IMR-90 (cell line): ENCODE results near the gene PNKD. TPM values are rescaled to one million over a fixed set of nuclear protein-coding genes. Genes with fewer than 3 reads are reported as not detected.

Experiments used
- ATAC-seq: fragments of 200-7000 bp; cut with Tn5 transposase; 2 replicates; pipeline ENCODE4 v1.9.1; 2020; ENCODE audit warnings: low read depth, mild to moderate bottlenecking, moderate library complexity
- BruUV-seq: library from RNA; stranded (reverse); fragments of 400-500 nt; replicated peaks from 2 replicates; lab custom pipeline; 2021; lab: Mats Ljungman, UMichigan
- CTCF ChIA-PET: fragments of 300-600 bp; formaldehyde crosslinking; extraction: SDS; loops from one replicate; lab custom pipeline; 2021; ENCODE audit warnings: antibody characterized with exemption; lab: Yijun Ruan, JAX
- POLR2A ChIA-PET: fragments of 300-600 bp; sonication (Branson Sonifier 250); formaldehyde crosslinking; loops from one replicate; lab custom pipeline; 2022; ENCODE audit warnings: antibody characterized with exemption; ENCODE audit not compliant: unreplicated experiment; lab: Charles Lee
- DNase-seq: peaks from one replicate; pipeline ENCODE4 v3.0.0; 2013
- H2AFZ ChIP-seq: replicated peaks from 2 replicates; pipeline ENCODE3; 2013; ENCODE audit warnings: low read length, mild to moderate bottlenecking; ENCODE audit not compliant: poor library complexity
- H2AK5ac ChIP-seq: 2 replicates; pipeline ENCODE4 v1.6.1; 2013; ENCODE audit warnings: low read depth, low read length, inconsistent platforms
- H2AK9ac ChIP-seq: replicated peaks from 2 replicates; pipeline ENCODE3; 2013; ENCODE audit warnings: mild to moderate bottlenecking, low read depth, low read length, moderate library complexity; ENCODE audit not compliant: poor library complexity
- H2BK120ac ChIP-seq: 2 replicates; pipeline ENCODE4 v1.6.1; 2013; ENCODE audit warnings: low read depth, low read length, inconsistent platforms
- H2BK15ac ChIP-seq: 3 replicates; pipeline ENCODE4 v1.6.1; 2013; ENCODE audit warnings: low read depth, low read length, inconsistent platforms
- H2BK20ac ChIP-seq: 2 replicates; pipeline ENCODE4 v1.6.1; 2013; ENCODE audit warnings: low read depth, mild to moderate bottlenecking, inconsistent platforms, low read length, moderate library complexity
- H2BK5ac ChIP-seq: 2 replicates; pipeline ENCODE4 v1.6.1; 2013; ENCODE audit warnings: mild to moderate bottlenecking, low read depth, low read length, inconsistent platforms; ENCODE audit not compliant: poor library complexity, severe bottlenecking
- H3K14ac ChIP-seq: replicated peaks from 2 replicates; pipeline ENCODE4 v1.6.1; 2013; ENCODE audit warnings: low read depth, low read length, inconsistent platforms
- H3K18ac ChIP-seq: 2 replicates; pipeline ENCODE4 v1.6.1; 2013; ENCODE audit warnings: low read depth, low read length, control low read depth
- H3K23ac ChIP-seq: 2 replicates; pipeline ENCODE4 v1.6.1; 2013; ENCODE audit warnings: low read depth, low read length, inconsistent platforms
- H3K27ac ChIP-seq: 2 replicates; pipeline ENCODE4 v1.5.1; 2013; ENCODE audit warnings: mild to moderate bottlenecking, control low read depth, low read length; ENCODE audit not compliant: insufficient read depth
- H3K27me3 ChIP-seq: 2 replicates; pipeline ENCODE4 v1.6.1; 2013; ENCODE audit warnings: low read length; ENCODE audit not compliant: control insufficient read depth, insufficient read depth
- H3K36me3 ChIP-seq: 2 replicates; pipeline ENCODE4 v1.6.1; 2013; ENCODE audit warnings: low read length, mixed read lengths; ENCODE audit not compliant: control insufficient read depth, insufficient read depth
- H3K4ac ChIP-seq: 2 replicates; pipeline ENCODE4 v1.6.1; 2013; ENCODE audit warnings: low read depth, low read length, inconsistent platforms
- H3K4me1 ChIP-seq: 2 replicates; pipeline ENCODE4 v1.6.1; 2013; ENCODE audit warnings: low read length, mixed read lengths; ENCODE audit not compliant: control insufficient read depth, insufficient read depth
- H3K4me2 ChIP-seq: 2 replicates; pipeline ENCODE4 v1.6.1; 2013; ENCODE audit warnings: low read depth, mild to moderate bottlenecking, control low read depth, low read length, moderate library complexity
- H3K4me3 ChIP-seq: 2 replicates; pipeline ENCODE4 v1.5.1; 2013; ENCODE audit warnings: low read depth, mild to moderate bottlenecking, control low read depth, low read length, moderate library complexity; ENCODE audit not compliant: insufficient read depth
- H3K56ac ChIP-seq: 2 replicates; pipeline ENCODE4 v1.6.1; 2013; ENCODE audit warnings: low read length, inconsistent platforms; ENCODE audit not compliant: insufficient read depth; ENCODE audit errors: extremely low read depth
- H3K79me1 ChIP-seq, 2 experiments: 2 replicates each; pipeline ENCODE4 v1.6.1; 2013; ENCODE audit warnings: low read length in 2 of 2, inconsistent platforms in 1 of 2, low read depth in 1 of 2
- H3K9ac ChIP-seq: 2 replicates; pipeline ENCODE4 v1.6.1; 2013; ENCODE audit warnings: low read depth, low read length, control low read depth
- H3K9me1 ChIP-seq: 2 replicates; pipeline ENCODE4 v1.6.1; 2013; ENCODE audit warnings: low read length, inconsistent platforms; ENCODE audit not compliant: insufficient read depth
- H3K9me3 ChIP-seq: 2 replicates; pipeline ENCODE4 v1.6.1; 2013; ENCODE audit warnings: low read length; ENCODE audit not compliant: control insufficient read depth, insufficient read depth
- H4K20me1 ChIP-seq: 2 replicates; pipeline ENCODE4 v1.6.1; 2013; ENCODE audit warnings: low read length, inconsistent platforms; ENCODE audit not compliant: insufficient read depth
- H4K5ac ChIP-seq: 2 replicates; pipeline ENCODE4 v1.6.1; 2013; ENCODE audit warnings: mild to moderate bottlenecking, low read depth, low read length, control low read depth
- H4K8ac ChIP-seq, 2 experiments: 2 replicates each; pipeline ENCODE4 v1.6.1; 2013; ENCODE audit warnings: low read depth in 2 of 2, low read length in 2 of 2, control low read depth in 1 of 2, inconsistent platforms in 1 of 2
- H4K91ac ChIP-seq: 2 replicates; pipeline ENCODE4 v1.6.1; 2013; ENCODE audit warnings: low read depth, low read length, inconsistent platforms; ENCODE audit not compliant: insufficient read depth
- BHLHE40 ChIP-seq: fragments of 150-350 bp; IDR thresholded peaks from 2 replicates; pipeline ENCODE4 v1.6.1; 2016; ENCODE audit warnings: mild to moderate bottlenecking, low read depth, low read length
- CEBPB ChIP-seq: IDR thresholded peaks from 2 replicates; pipeline ENCODE4 v1.6.1; 2012; ENCODE audit warnings: low read depth, low read length, improper control_type of control experiment
- CHD1 ChIP-seq: IDR thresholded peaks from 2 replicates; pipeline ENCODE4 v1.6.1; 2012; ENCODE audit warnings: low read depth, low read length, improper control_type of control experiment
- FOS ChIP-seq: fragments of 150-350 bp; IDR thresholded peaks from 2 replicates; pipeline ENCODE4 v1.6.1; 2016; ENCODE audit warnings: low read depth, low read length
- MAFK ChIP-seq: IDR thresholded peaks from 2 replicates; pipeline ENCODE4 v1.6.1; 2012; ENCODE audit warnings: low read depth, low read length, improper control_type of control experiment
- MAZ ChIP-seq: IDR thresholded peaks from 2 replicates; pipeline ENCODE4 v1.6.1; 2012; ENCODE audit warnings: low read depth, mild to moderate bottlenecking, low read length, improper control_type of control experiment, moderate library complexity, borderline replicate concordance
- MXI1 ChIP-seq: IDR thresholded peaks from 2 replicates; pipeline ENCODE4 v1.6.1; 2012; ENCODE audit warnings: low read depth, mild to moderate bottlenecking, low read length, moderate library complexity, borderline replicate concordance
- NFE2L2 ChIP-seq: fragments of 150-350 bp; IDR thresholded peaks from 2 replicates; pipeline ENCODE4 v1.6.1; 2016; ENCODE audit warnings: low read depth, mild to moderate bottlenecking, low read length
- POLR2A ChIP-seq: IDR thresholded peaks from 2 replicates; pipeline ENCODE4 v1.6.1; 2012; ENCODE audit warnings: mild to moderate bottlenecking, low read depth, low read length
- RAD21 ChIP-seq: IDR thresholded peaks from 2 replicates; pipeline ENCODE4 v1.6.1; 2012; ENCODE audit warnings: low read length, improper control_type of control experiment
- RCOR1 ChIP-seq: IDR thresholded peaks from 2 replicates; pipeline ENCODE4 v1.6.1; 2012; ENCODE audit warnings: mild to moderate bottlenecking, low read length, improper control_type of control experiment; ENCODE audit not compliant: insufficient replicate concordance
- RFX5 ChIP-seq: IDR thresholded peaks from 2 replicates; pipeline ENCODE4 v1.8.0; 2012; ENCODE audit warnings: low read depth, mild to moderate bottlenecking, low read length, moderate library complexity
- SMC3 ChIP-seq: fragments of 150-350 bp; IDR thresholded peaks from 2 replicates; pipeline ENCODE4 v1.6.1; 2016; ENCODE audit warnings: low read depth, mild to moderate bottlenecking, antibody characterized with exemption, low read length, moderate library complexity
- WGBS, 2 experiments: methylation state at CpG; one replicate each; pipeline versions ENCODE4 v1.1.5 to v1.1.7; 2013; ENCODE audit warnings: missing lambda C conversion rate in 2 of 2; ENCODE audit not compliant: insufficient read length in 1 of 2; ENCODE audit errors: extremely low coverage in 2 of 2; 5-methylcytosine and 5-hydroxymethylcytosine counted together
- dilution Hi-C: fragments of 300-500 bp; cut with HindIII; formaldehyde crosslinking; loops from one replicate; pipeline ENCODE4 v1.14.3; 2018; ENCODE audit warnings: low sequenced_read_pairs; ENCODE audit not compliant: unreplicated experiment
- in situ Hi-C: fragments of 300-500 bp; cut with MboI; formaldehyde crosslinking; loops from 3 replicates; pipeline ENCODE4 v1.14.3; 2019; ENCODE audit warnings: low sequenced_read_pairs, inconsistent platforms, mixed read lengths
- intact Hi-C: fragments of 100-400 bp; cut with micrococcal nuclease; formaldehyde crosslinking; loops from 2 replicates; pipeline ENCODE4 v1.10.0; 2022
- polyA plus RNA-seq, 3 experiments: library from polyadenylated mRNA; depleted of rRNA; stranded (reverse); fragments of >200 nt; gene quantifications; 2 replicates each; pipeline ENCODE4 v1.2.3, GENCODE V29; 2012; ENCODE audit warnings: low replicate concordance in 1 of 3
- total RNA-seq: library from RNA; depleted of rRNA; stranded (reverse); fragments of >200 nt; gene quantifications from 2 replicates; pipeline ENCODE4 v1.2.3, GENCODE V29; 2012
- TF ChIP-seq, protein P1 (sequence below): fragments of 150-350 bp; IDR thresholded peaks from 2 replicates; pipeline ENCODE4 v1.6.1; 2017; ENCODE audit warnings: mild to moderate bottlenecking, antibody characterized with exemption, low read length, low read depth
- TF ChIP-seq, protein P2 (sequence below): fragments of 150-350 bp; IDR thresholded peaks from 2 replicates; pipeline ENCODE4 v1.6.1; 2016; ENCODE audit warnings: low read depth, mild to moderate bottlenecking, low read length, moderate library complexity, borderline replicate concordance

PNKD gene
- total and polyA plus RNA-seq, 2 of the 4 experiments (the other 2 are of a cell fraction): 19.2 to 68.5 TPM

DNA sequence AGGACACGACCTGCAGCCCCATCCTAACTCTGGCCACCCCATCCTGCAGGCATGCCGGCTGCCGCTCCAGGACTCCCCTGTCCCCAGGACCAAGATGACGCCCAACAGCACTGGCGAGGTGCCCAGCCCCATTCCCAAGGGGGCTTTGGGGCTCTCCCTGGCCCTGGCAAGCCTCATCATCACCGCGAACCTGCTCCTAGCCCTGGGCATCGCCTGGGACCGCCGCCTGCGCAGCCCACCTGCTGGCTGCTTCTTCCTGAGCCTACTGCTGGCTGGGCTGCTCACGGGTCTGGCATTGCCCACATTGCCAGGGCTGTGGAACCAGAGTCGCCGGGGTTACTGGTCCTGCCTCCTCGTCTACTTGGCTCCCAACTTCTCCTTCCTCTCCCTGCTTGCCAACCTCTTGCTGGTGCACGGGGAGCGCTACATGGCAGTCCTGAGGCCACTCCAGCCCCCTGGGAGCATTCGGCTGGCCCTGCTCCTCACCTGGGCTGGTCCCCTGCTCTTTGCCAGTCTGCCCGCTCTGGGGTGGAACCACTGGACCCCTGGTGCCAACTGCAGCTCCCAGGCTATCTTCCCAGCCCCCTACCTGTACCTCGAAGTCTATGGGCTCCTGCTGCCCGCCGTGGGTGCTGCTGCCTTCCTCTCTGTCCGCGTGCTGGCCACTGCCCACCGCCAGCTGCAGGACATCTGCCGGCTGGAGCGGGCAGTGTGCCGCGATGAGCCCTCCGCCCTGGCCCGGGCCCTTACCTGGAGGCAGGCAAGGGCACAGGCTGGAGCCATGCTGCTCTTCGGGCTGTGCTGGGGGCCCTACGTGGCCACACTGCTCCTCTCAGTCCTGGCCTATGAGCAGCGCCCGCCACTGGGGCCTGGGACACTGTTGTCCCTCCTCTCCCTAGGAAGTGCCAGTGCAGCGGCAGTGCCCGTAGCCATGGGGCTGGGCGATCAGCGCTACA lies 7.4 kb upstream of the PNKD start:
- DNase-seq: no peak
- no peak overlapping the region for H4K91ac ChIP-seq
- H3K14ac ChIP-seq: no peak overlapping the region
- WGBS, 2 experiments: 90% methylated on average over 28 of the region's 39 CpGs; no CpG with 5 or more reads in 1 of the 2 experiments
- peaks cover 41% of the 10 kb centered on the region for H3K36me3 ChIP-seq
- ATAC-seq: no peak
- H2BK5ac ChIP-seq: no peak overlapping the region
- peaks cover 12% of the 10 kb centered on the region for H3K4me1 ChIP-seq
- no peak overlapping the region for H2AK9ac ChIP-seq
- H2BK120ac ChIP-seq: no peak overlapping the region
- no peak overlapping the region for H3K23ac ChIP-seq
- H2BK15ac ChIP-seq: no peak overlapping the region
- H2BK20ac ChIP-seq: no peak overlapping the region
- H3K9me1 ChIP-seq: no peaks in the 10 kb centered on the region; the same call in 1 of the 2 replicates
- H3K9ac ChIP-seq: no peak overlapping the region
- no peak overlapping the region for H3K4ac ChIP-seq
- intact Hi-C loops (no loop called here), dilution Hi-C loops (no loop called here), in situ Hi-C loops (no loop called here)
- peaks cover 3% of the 10 kb centered on the region; the same call in 1 of the 2 replicates for H4K20me1 ChIP-seq
- H3K27me3 ChIP-seq: no peaks in the 10 kb centered on the region
- H4K8ac ChIP-seq: no peak overlapping the region
- no peak overlapping the region for H2AFZ ChIP-seq
- no peak overlapping the region for H4K5ac ChIP-seq
- no peak overlapping the region for H2AK5ac ChIP-seq
- ChIA-PET CTCF (no interaction called here), POLR2A (no interaction called here)
- no peak overlapping the region for H3K4me3 ChIP-seq
- no peak overlapping the region for H3K4me2 ChIP-seq
- no peaks in the 10 kb centered on the region for H3K9me3 ChIP-seq
- no peak overlapping the region for H3K56ac ChIP-seq
- peaks cover 3 to 6% of the 10 kb centered on the region in 2 experiments; a peak in 3 of 4 replicates for H3K79me1 ChIP-seq
- no peak overlapping the region for H3K27ac ChIP-seq
- BruUV-seq: no TSS peak
- no peak overlapping the region for H3K18ac ChIP-seq
- TF ChIP-seq NFE2L2 (no peak), BHLHE40 (no peak), FOS (no peak), MAFK (no peak), RFX5 (no peak), RCOR1 (no peak), CEBPB (no peak), MXI1 (no peak), CHD1 (no peak), POLR2A (no peak), RAD21 (no peak), MAZ (no peak), SMC3 (no peak)
- TF ChIP-seq, protein P1, sequence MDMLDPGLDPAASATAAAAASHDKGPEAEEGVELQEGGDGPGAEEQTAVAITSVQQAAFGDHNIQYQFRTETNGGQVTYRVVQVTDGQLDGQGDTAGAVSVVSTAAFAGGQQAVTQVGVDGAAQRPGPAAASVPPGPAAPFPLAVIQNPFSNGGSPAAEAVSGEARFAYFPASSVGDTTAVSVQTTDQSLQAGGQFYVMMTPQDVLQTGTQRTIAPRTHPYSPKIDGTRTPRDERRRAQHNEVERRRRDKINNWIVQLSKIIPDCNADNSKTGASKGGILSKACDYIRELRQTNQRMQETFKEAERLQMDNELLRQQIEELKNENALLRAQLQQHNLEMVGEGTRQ: no peak
- TF ChIP-seq, protein P2, sequence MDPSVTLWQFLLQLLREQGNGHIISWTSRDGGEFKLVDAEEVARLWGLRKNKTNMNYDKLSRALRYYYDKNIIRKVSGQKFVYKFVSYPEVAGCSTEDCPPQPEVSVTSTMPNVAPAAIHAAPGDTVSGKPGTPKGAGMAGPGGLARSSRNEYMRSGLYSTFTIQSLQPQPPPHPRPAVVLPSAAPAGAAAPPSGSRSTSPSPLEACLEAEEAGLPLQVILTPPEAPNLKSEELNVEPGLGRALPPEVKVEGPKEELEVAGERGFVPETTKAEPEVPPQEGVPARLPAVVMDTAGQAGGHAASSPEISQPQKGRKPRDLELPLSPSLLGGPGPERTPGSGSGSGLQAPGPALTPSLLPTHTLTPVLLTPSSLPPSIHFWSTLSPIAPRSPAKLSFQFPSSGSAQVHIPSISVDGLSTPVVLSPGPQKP: no peak
